ENCODE measurements around the gene TACC3. TPM values are rescaled to one million over a fixed set of nuclear protein-coding genes. Genes with fewer than 3 reads are reported as not detected.

The TACC3 gene
- total RNA-seq, 1 experiment from 2014 or later, result 106 TPM

DNA sequence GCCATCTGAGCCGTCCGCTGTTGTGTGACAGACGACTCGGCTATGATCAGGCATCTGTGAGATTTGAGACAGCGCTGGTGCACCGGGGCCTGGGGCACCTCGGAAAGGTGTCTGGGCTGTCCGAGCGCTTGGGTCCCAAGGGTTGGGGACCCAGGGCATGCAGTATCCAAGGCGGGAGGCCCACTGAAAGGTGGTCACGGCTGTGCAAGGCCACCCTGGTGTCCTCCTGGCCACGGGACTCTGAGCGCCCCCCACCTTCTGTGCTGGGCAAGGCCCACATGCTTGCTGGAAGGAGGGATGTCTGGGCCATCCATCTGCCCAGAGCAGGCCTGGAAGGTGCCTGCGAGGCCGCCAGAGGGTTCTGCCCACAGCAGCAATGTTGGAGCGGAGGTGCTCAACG, 19.9 kb downstream of the TACC3 start:
- Histone ChIP-seq H3K4me1 (ENCODE audit: control insufficient read depth, insufficient read depth, low read length) (no peaks in the 10 kb centered on the region), H3K27ac (ENCODE audit: low read length) (no peak overlapping the region), H3K9me3 (ENCODE audit: control insufficient read depth, insufficient read depth, low read depth, low read length) (no peaks in the 10 kb centered on the region), H3K4me3 (ENCODE audit: low read depth in 2 of 2, low read length in 2 of 2) (no peak overlapping the region), H3K27me3 (ENCODE audit: control insufficient read depth, insufficient read depth, low read length) (no peaks in the 10 kb centered on the region), H3K36me3 (ENCODE audit: control insufficient read depth, insufficient read depth, low read length) (0 out of 2 replicates have a peak, but pooled peaks cover 4% of the 10 kb centered on the region)
- POLR2A ChIA-PET, result no interaction called here
- DNase-seq (ENCODE audit: low read depth, low spot score) (no peak), ATAC-seq (no peak)
- CTCF ChIA-PET, result no interaction called here
- TF ChIP-seq, protein P1, sequence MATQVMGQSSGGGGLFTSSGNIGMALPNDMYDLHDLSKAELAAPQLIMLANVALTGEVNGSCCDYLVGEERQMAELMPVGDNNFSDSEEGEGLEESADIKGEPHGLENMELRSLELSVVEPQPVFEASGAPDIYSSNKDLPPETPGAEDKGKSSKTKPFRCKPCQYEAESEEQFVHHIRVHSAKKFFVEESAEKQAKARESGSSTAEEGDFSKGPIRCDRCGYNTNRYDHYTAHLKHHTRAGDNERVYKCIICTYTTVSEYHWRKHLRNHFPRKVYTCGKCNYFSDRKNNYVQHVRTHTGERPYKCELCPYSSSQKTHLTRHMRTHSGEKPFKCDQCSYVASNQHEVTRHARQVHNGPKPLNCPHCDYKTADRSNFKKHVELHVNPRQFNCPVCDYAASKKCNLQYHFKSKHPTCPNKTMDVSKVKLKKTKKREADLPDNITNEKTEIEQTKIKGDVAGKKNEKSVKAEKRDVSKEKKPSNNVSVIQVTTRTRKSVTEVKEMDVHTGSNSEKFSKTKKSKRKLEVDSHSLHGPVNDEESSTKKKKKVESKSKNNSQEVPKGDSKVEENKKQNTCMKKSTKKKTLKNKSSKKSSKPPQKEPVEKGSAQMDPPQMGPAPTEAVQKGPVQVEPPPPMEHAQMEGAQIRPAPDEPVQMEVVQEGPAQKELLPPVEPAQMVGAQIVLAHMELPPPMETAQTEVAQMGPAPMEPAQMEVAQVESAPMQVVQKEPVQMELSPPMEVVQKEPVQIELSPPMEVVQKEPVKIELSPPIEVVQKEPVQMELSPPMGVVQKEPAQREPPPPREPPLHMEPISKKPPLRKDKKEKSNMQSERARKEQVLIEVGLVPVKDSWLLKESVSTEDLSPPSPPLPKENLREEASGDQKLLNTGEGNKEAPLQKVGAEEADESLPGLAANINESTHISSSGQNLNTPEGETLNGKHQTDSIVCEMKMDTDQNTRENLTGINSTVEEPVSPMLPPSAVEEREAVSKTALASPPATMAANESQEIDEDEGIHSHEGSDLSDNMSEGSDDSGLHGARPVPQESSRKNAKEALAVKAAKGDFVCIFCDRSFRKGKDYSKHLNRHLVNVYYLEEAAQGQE (IDR thresholded peaks at IDR 0.05; ENCODE audit: insufficient read depth in 1 of 2, low read depth in 2 of 2, low read length in 1 of 2), result no peak
- no peak for TF ChIP-seq SIN3A (IDR thresholded peaks at IDR 0.05; ENCODE audit: borderline replicate concordance, insufficient read depth, low read depth, low read length)
- no peak for TF ChIP-seq CTCF (IDR thresholded peaks at IDR 0.05)
- no peak for TF ChIP-seq TCF7L2 (IDR thresholded peaks at IDR 0.05; ENCODE audit: low read depth, low read length)
- no peak for TF ChIP-seq POLR2AphosphoS5 (IDR thresholded peaks at IDR 0.05; ENCODE audit: low read depth, low read length)
- in situ Hi-C loops (cut with HindIII; ENCODE audit: low pct_unique_long_range_greater_than_20kb, low sequenced_read_pairs) (no loop called here), intact Hi-C loops (cut with micrococcal nuclease; ENCODE audit: unreplicated experiment) (no loop called here)
- no TSS peak for BruUV-seq (replicated peaks)

DNA sequence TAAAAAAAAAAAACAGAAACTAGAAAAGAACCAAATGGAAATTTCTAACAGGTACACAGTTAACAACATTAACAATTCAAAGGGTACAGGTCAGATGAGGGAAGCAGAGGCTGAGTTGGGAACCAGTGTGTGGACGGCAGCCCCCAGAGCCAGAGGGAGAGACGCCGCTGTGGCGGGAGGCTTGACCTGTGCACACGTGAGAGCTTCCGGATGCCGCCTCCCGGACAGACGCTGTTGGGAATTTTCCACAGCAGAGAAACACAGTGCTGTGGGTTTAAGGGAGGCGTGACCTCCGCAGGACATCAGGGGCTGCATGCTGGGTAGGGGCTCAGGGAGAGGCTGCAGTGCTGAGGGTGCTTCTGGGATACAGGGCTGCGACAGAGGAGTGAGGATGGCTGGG, 22.2 kb downstream of the TACC3 start:
- ChIA-PET CTCF (no interaction called here), POLR2A (interaction anchor here (0.6 kb wide), 1 partner anchor 64 kb away, joined by 6 read pairs; no protein-coding TSS in a partner anchor)
- DNase-seq (ENCODE audit: low read depth, low spot score), result no peak
- Histone ChIP-seq H3K9me3 (ENCODE audit: control insufficient read depth, insufficient read depth, low read depth, low read length) (no peaks in the 10 kb centered on the region), H3K36me3 (ENCODE audit: control insufficient read depth, insufficient read depth, low read length) (no peaks in the 10 kb centered on the region), H3K27me3 (ENCODE audit: control insufficient read depth, insufficient read depth, low read length) (no peaks in the 10 kb centered on the region), H3K27ac (ENCODE audit: low read length) (no peak overlapping the region), H3K4me3 (ENCODE audit: low read depth in 2 of 2, low read length in 2 of 2) (no peak overlapping the region), H3K4me1 (ENCODE audit: control insufficient read depth, insufficient read depth, low read length) (peaks cover 3% of the 10 kb centered on the region; the same call in 1 of the 2 replicates)
- no TSS peak for BruUV-seq (replicated peaks)
- intact Hi-C loops (cut with micrococcal nuclease; ENCODE audit: unreplicated experiment) (no loop called here), in situ Hi-C loops (cut with HindIII; ENCODE audit: low pct_unique_long_range_greater_than_20kb, low sequenced_read_pairs) (no loop called here)
- no peak for ATAC-seq
- TF ChIP-seq TCF7L2 (IDR thresholded peaks at IDR 0.05; ENCODE audit: low read depth, low read length) (no peak), SIN3A (IDR thresholded peaks at IDR 0.05; ENCODE audit: borderline replicate concordance, insufficient read depth, low read depth, low read length) (no peak), POLR2AphosphoS5 (IDR thresholded peaks at IDR 0.05; ENCODE audit: low read depth, low read length) (no peak), CTCF (IDR thresholded peaks at IDR 0.05) (no peak)
- TF ChIP-seq, protein P1 (IDR thresholded peaks at IDR 0.05; ENCODE audit: insufficient read depth in 1 of 2, low read depth in 2 of 2, low read length in 1 of 2), result no peak

Measured in Panc1 (cell line).